Stimulated activated CD8-positive, alpha-beta memory T cell treated with anti-CD3 and anti-CD28 coated beads, Interleukin-7, amount 100 ng/mL, for 4 hours (primary cell): ENCODE measurements around the gene CHRM5.

Experiments used
- DNase-seq, 2 donors: peaks; one replicate each; pipeline ENCODE4 v3.0.0-alpha.2; 2020; ENCODE audit warnings: low read depth in 2 of 2

CHRM5 gene, protein sequence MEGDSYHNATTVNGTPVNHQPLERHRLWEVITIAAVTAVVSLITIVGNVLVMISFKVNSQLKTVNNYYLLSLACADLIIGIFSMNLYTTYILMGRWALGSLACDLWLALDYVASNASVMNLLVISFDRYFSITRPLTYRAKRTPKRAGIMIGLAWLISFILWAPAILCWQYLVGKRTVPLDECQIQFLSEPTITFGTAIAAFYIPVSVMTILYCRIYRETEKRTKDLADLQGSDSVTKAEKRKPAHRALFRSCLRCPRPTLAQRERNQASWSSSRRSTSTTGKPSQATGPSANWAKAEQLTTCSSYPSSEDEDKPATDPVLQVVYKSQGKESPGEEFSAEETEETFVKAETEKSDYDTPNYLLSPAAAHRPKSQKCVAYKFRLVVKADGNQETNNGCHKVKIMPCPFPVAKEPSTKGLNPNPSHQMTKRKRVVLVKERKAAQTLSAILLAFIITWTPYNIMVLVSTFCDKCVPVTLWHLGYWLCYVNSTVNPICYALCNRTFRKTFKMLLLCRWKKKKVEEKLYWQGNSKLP

DNA sequence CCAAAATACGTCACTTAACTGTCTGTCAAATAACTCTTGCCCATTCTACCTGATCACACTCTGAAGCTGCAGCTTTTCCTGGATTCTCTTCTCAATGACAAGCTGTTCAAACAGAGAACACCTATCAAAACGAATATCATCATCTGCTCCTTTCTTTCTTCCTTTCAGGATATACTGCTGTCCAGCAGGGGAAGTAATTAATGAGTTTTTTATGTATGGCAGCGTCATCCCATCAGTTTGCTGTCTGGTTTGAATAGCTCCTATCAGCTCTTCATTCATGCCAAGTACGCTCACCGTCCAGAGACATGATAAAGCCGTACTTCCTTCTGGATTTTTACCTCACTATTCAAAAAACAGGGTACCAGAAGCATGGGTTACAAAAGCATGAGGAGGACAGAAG is at the start of gene CHRM5:
CHRM5 (plus strand) TSS at position 274 of the 400 bp plus-strand sequence. CDS start 94,221 bp downstream, outside the sequence.
- DNase-seq = no peak

DNA sequence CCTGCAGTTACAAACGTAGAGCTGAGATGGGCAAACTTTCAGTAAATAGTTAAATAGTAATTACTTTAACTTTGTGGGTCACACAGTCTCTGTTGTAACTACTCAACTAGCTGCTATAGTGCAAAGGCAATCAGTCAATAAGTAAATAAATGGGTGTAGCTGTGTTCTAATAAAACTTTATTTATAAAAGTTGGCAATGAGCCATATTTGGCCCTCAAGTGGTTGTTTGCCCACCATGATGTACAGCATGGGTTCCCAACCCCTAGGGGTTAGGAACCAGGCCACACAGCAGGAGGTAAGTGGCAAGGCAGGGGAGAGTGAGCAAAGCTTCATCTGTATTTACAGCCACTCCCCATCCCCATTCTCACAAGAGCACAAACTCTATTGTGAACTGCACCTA is 44.9 kb upstream of the CHRM5 start:
- DNase-seq = no peak

DNA sequence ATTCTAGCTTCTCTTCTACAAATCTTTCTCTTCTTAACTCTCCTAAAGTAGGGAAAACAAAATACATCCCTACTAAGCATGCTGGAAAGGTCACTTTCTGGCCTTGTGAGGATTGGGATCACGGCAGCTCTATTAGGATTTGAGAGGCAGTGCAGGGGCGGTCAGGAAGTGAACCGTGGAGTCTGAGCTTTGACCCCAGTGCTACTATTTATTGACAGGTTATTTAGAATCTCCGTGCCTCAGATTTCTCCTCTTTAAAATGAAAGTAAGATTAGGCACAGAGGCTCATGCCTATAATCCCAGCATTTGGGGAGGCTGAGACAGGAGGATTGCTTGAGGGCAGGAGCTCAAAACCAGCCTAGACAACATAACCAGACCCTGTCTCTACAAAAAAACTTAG is 42.0 kb upstream of the CHRM5 start:
- no peak for DNase-seq

DNA sequence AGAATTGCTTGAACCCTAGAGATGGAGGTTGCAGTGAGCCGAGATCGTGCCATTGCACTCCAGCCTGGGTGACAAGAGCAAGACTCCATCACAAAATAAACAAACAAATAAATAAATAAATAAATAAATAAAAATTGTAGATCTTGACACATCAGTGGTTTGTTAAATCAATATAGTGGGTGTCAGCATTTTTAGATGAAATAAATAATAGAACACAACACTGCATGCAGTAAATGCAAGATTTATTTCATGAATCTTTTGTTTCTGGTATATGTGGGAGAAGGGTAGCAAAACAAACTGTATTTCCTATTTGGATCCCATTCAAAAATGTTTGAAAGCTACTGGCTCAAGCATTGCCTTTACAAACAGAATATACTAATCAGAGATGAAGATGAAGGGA is 35.6 kb upstream of the CHRM5 start:
- DNase-seq = no peak

DNA sequence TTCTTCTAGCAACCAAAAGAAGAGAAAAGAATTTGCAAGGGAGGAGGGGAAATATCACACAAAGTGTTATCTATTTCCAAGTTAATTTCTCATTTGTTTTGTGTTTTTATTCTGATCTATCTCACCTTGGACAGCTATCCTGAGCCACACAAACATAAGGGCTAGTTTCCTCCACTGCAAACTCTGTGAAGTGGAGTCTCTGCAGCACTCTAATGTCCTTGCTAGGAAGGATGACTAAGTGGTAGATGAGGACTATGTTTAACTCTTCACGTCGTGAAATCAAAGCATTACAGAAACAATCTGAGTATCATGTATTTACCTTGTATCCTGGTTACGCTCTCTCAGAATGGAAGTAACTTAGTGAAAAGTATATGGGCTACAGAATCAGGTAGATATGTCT is 33.9 kb upstream of the CHRM5 start:
- no peak for DNase-seq

DNA sequence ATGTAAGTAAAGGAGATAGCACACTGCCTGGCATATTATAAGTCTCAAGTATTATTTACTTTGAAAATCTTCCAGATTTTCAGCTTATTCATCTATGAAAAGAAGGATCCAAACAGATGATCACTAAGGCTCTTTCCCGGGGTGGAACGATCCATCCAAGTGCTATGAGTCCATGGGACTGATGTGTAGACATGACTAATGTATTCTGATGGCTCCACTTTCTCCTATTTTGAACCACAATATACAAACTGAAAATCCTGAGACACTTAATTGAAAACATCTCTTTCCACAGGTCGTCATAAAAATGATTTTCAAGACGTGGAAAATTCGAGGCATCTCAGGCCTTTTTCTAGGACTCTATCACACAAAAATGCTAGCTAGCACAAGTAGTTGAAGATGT is 33.4 kb upstream of the CHRM5 start:
- no peak for DNase-seq

DNA sequence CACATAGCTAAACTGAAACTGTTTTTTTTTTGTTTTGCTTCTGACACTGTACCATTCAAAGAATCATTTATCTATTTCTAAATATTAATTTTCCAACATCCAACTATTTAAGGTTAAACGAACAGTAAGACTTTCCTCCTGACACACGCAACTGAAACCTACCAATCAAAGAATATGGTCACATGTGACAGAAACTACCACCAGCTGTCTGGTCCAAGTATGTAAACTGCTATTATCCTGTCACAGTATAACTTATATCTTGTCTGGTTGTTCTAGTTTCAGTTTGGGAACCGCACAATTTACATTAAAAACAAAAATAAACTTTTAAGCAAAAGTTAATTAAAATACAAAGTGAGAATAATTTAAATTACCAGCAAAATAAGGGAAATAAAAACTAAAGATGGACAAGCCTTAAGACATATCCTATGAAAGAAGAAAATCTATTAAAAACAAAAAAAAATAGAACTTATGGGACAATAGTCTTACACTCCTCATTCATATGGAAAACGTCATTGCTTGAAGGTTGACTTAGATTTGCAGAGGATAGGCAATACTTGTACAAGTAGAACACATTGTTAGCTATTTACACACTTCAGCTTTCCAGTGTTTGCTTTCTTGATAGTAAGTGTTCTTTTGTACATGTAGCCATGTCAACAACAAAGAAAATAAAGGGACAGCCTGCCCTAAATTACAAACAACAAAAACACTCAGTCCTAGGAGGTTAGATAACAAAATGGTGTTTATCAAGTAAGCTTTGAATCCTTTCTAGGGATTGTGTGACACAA is 26.8 kb upstream of the CHRM5 start:
- DNase-seq = no peak

DNA sequence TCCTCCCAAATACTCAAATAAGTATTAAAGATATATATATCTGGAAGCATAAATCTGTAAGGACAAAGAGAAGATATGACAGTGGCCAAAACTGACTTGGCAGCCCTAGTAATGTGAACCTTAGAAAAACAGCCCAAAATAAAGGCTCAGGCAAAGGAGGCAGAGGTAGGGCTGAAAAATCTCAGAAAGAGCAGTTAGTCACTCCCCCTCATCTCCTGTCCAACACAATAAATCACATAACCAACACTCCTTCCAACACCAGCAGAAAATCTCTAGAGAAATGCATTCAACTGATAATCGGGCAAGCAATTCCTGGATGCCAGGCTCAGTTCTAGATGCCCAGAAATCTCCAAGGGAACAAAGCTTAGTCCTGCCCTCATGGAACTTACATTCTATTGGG is 22.1 kb upstream of the CHRM5 start:
- DNase-seq = no peak

DNA sequence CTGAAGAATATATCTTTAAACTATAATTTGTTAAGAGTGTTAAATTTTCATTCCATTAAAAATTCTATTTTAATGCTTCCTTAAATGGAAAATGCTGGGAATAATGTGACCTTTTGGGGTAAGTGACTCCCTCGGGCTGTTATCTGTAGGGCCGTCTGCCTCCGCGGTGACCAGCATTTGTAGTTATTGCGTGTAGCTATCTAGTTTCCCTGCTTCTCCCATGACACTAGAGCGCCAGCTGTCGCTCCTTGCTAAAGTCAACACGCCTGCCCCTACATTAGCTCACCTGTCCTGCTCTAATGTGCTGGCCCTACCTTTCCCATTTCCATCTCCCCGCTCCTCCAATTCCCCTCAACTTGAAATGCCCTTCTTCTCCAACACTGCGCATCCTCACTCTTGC is 12.4 kb upstream of the CHRM5 start:
- no peak for DNase-seq

DNA sequence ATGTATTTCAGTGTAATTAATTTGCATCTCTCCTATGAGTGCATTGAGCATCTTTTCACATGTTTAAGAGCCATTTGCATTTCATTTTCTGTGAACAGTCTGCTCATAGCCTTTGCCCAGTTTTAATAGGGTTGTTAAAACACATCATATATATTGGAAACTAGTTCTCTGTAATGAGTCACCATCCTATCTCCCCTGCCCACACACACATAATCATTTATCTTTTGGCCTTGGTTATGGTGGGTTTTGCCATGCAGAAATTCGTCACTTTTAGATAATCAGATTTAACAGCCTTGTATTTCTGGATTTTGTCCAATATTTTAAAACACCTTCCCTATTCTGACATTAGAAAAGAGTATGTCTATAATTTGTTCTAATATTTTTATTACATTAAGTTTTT is 11.9 kb upstream of the CHRM5 start:
- DNase-seq = no peak

DNA sequence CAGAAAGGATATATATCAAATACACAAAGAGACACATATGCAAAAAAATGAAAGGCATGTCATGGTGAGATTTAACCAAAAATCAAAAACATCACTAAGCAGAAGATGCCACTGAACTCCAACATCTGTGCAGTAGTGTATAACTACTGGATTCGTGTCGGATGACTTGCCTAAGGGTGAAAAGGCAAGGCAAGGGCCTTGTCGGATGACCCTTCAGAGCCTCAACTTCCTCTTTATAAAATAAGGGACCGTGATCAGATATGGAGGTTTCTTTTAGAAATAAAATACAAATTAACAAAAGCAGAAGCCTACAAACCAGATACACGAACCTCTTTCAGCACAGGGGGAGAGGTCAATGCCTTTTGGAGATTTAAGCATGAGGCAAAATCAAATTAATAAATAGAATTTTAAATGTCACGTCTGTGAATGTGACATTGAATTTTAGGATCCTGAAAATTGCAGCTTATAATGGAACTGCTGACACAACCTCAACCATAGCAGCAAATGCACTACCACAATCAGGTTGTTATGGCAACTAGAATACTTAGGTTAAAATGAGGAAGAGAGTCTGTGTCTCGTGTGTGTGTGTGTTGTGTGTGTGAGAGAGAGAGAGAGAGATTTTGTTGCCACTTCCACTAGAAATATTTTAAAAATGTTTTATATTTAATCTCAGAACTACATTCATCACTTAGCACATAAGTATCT is 8.3 kb upstream of the CHRM5 start:
- no peak for DNase-seq

DNA sequence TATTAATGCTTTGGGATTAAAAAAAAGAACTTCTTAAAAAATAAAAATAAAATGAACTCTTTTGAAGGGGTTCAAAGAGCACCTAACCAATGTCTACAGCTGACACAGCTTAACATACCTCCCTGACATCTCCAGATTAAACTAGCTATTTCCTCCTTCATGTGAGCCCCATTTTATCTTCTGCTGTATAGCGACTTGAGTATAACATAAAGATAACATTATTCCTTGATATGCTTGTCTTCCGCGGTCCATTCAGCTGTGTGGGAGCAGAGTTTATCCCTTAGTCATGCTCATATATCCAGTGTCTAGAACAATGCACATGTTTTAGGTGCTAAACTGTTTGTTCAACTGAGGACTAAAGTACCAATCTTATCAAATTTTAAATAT is 7.8 kb upstream of the CHRM5 start:
- DNase-seq = no peak

DNA sequence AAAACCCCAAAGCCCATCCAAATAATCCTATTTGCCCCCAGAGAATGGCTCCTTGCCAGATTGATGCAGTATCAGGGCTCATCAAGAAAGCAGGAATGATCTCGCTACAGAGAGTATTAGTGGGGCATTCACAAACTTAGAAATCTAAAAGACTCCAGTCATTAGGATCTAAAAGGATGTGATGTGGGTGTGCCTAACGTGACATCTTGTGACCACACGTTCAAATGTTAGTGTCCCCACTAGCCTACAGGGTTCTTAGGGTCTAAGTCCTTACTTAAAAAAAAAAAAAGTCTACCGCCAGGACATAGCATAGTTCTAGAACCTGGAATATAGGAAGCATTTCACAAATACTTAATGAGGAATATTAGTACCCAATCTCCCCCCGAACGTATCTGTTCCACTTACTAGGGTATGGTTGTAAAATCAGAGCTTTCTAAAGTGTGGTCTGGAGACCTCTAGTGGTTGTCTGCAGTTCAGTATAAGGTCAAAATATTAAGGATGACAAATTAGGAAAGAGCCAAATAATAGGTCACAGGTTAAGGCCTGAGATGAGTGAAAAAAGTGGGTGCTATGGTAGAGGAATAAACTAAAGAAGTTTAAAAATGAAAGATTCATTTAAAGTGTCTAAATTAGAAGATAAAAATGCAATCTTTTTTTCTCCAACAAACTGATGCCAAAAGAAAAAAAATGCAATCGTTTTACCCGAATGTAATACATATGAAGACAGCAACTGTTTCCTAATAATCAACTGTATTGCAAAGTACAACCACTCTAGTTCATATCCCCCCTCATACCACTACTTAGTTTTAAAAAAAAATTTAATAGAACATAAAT is 4.2 kb upstream of the CHRM5 start:
- DNase-seq = no peak

DNA sequence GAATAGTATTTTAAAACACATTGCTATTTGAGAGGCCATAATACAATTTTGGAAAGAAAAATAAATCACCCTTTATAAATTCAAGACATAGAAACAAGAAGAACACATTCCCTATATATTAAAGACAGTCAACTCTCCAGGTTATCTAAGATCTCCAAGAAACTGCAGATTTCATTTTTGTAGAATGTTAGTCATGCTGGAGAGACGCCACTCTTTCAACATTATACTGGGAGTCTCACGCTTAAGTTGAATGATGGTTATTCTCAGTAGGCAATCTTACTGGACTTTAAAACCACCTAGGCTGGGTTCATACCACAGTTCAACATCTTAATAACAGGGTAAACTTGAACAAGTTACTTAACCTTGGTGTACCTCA is 3.6 kb upstream of the CHRM5 start:
- no peak for DNase-seq

DNA sequence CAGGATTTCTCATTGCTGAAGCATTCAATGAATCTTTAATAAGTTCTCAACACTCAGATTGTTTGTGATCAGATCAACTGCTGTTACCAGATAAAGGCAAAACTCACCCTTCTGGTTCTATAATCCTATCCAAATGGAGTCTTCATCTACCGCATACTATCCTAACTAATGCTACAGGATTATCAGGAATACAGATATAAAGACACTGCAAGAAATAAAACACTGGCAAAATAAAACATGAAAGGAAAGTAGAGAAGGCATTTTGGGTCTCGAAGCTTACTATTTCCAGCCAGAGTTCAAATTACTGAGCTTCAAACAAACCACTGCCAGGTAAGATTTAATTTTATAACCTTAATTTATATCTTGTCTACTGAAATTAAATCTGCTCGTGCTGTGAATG is 524 bp downstream of the CHRM5 start:
- DNase-seq = no peak

DNA sequence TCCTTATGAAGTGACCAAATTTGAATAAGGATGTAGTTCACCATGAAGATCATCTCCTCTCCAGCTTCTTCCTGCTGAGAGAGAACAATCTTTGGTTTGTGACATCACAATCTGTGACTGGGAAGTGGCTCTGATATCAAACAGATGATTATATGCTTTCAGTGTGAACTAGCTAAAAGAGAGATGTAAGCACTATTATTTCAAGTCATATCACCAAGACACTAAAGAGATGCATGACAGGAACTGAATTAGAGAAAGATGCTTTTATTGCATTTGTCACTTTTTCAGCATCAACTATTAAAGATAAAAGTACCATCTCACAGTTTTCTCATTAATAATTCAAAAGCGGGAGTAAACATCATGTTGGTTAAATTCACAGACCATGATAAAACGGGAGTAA is 3.5 kb downstream of the CHRM5 start:
- no peak for DNase-seq

DNA sequence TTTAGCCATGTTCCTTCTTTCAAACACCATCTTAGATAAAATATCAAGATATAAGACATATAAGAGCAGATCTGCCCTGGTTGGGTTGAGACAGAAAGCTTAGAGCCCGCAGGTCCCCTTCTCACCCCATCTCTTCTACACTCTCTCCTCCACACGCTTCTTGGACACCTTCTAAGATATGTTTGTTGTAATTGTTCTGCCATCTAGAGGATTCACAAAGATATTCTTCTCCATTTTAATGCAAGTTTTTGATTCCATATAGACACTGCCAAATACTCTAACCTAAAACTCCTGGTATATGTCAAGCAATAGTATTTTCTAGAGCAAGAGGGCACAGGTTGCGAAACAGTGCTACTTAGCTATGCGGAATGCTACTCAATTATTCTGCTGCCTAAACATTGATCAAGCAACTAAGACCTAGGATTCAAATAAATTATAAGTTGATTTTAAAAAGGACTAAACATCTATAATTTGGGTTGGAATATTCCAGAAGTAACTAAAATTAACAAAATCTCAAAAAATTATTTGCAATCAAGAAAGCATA is 6.8 kb downstream of the CHRM5 start:
- no peak for DNase-seq

DNA sequence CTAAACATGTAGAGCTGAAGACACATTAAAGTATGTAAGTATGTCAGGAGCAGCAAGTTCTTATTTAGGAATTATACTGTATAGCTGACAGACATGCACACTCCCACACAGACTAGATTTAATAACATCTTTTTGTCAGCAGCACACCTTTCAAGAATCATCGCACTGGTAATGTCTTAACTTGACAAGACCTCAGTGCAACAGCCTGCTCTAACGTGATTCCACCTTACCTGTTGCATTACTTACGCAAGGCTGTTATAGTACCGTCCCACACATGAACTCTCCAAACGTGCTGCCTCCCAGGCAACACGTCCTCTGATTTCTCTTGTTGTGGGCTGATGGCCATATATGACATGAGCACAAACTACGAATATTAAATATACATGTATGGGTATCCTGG is 11.9 kb downstream of the CHRM5 start:
- DNase-seq = no peak

DNA sequence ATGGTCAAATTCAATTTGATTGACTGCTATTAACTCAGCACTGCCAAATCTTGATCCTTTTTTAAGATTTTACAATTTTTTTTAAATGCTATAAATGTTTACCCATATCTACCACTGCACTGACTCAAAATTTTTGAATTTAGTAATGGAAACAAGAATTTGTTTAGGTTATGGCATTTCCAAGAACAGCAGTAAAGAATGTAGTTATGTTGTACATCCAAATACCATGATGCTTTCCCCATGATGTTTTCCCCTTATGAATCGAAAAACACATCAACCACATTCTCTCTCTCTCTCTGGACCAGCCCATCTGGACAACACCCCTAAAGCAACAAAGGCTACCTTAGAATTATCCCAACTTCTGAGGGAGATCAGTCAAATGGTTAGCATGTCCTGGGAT is 14.2 kb downstream of the CHRM5 start:
- no peak for DNase-seq

DNA sequence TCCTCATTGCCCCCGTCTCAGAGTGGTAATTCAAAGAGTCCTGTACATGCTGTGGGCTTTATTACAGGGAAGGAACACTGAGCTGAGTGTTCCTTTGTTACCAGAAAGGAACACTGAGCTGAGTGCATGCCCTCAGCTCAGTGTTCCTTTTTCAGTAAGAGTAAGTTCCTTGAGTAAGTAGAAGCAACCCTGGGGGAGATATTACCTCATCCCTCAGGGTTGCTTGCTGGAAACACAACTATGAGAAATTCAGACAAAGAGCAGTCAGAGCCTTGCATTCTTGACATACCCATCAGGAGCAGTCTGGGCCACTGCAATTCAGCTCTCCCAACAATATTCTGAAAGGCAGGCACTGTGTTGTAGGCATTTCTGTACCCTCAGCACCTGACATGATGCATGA is 17.0 kb downstream of the CHRM5 start:
- no peak for DNase-seq

DNA sequence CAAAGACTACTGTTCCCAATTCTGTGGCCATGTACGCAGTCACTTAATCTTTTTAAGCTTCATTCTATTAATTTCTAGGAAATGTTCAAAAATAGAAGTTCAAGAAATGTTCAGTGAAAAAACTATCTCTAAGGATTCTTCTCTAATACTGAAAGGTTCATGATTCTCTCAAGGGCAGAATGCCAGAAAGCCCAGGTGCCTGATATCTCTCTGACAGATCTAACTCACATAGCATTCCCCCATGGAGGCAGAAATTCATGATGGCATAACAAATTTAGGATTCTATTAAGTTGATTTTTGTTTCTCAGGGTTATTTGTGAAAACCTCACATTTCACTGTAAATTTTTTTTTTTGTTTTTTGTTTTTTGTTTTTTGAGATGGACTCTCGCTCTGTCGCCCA is 17.5 kb downstream of the CHRM5 start:
- DNase-seq = no peak
